B cell (primary cell): ENCODE measurements around the gene SLC39A11. TPM values are rescaled to one million over a fixed set of nuclear protein-coding genes. Genes with fewer than 3 reads are reported as not detected.

Experiments used
- ATAC-seq: fragments of 200-7000 bp; cut with Tn5 transposase; one replicate; pipeline ENCODE4 v1.10.0; 2021; ENCODE audit warnings: low read depth, mild to moderate bottlenecking, moderate number of reproducible peaks, moderate library complexity
- CTCF ChIA-PET: fragments of 350-600 bp; sonication (Branson Sonifier 250); formaldehyde crosslinking; loops from one replicate; lab custom pipeline; 2021; ENCODE audit warnings: antibody characterized with exemption, inconsistent platforms; lab: Charles Lee
- POLR2A ChIA-PET: fragments of 350-600 bp; sonication (Branson Sonifier 250); formaldehyde crosslinking; loops from one replicate; lab custom pipeline; 2021; ENCODE audit warnings: antibody characterized with exemption; lab: Charles Lee
- DNase-seq: peaks from one replicate; pipeline ENCODE4 v3.0.0; 2013
- H2AFZ ChIP-seq: 2 replicates; pipeline ENCODE4 v1.6.1; 2012; ENCODE audit warnings: mild to moderate bottlenecking, low read depth, low read length; ENCODE audit not compliant: insufficient read depth, poor library complexity, severe bottlenecking
- H3K27ac ChIP-seq, 2 donors: 1 replicate in 1 of 2; 2 replicates in 1 of 2; pipeline ENCODE4 v1.5.1; 2012 to 2013; ENCODE audit warnings: low read length in 2 of 2, mild to moderate bottlenecking in 2 of 2, moderate library complexity in 1 of 2
- H3K27me3 ChIP-seq, 4 experiments: fragments of 200-600 bp in 1 of 4; sonication (generic) in 1 of 4; replicated peaks in 1 of 4; 1 replicate in 2 of 4; 2 replicates in 2 of 4; pipeline versions ENCODE4 v1.6.1 to v1.7.0; 2013 to 2016; ENCODE audit warnings: low read length in 3 of 4, mild to moderate bottlenecking in 2 of 4, mixed read lengths in 1 of 4, moderate library complexity in 1 of 4; ENCODE audit not compliant: insufficient read depth in 4 of 4, control insufficient read depth in 3 of 4; ENCODE audit errors: control extremely low read depth in 1 of 4
- H3K36me3 ChIP-seq, 2 experiments: replicated peaks in 1 of 2; 1 replicate in 1 of 2; 2 replicates in 1 of 2; pipeline versions ENCODE4 v1.6.1 to v1.7.1; 2013; ENCODE audit warnings: low read length in 1 of 2; ENCODE audit not compliant: insufficient read depth in 2 of 2, control insufficient read depth in 1 of 2; ENCODE audit errors: control extremely low read depth in 1 of 2, extremely low read depth in 1 of 2
- H3K4me1 ChIP-seq, 2 donors: fragments of 200-600 bp in 1 of 2; sonication (generic) in 1 of 2; 1 replicate in 1 of 2; 2 replicates in 1 of 2; pipeline versions ENCODE4 v1.5.1 to v1.6.1; 2013 to 2017; ENCODE audit warnings: low read length in 2 of 2; ENCODE audit not compliant: control insufficient read depth in 2 of 2, insufficient read depth in 2 of 2
- H3K4me2 ChIP-seq: replicated peaks from 2 replicates; pipeline ENCODE3; 2012; ENCODE audit warnings: mild to moderate bottlenecking, low read depth, low read length; ENCODE audit not compliant: poor library complexity, severe bottlenecking
- H3K4me3 ChIP-seq, 5 experiments: fragments of 200-600 bp in 1 of 5; sonication (generic) in 1 of 5; 1 replicate in 3 of 5; 2 replicates in 2 of 5; pipeline versions ENCODE4 v1.5.1 to v1.7.0; 2011 to 2016; ENCODE audit warnings: low read length in 4 of 5, mild to moderate bottlenecking in 4 of 5, low read depth in 2 of 5, control low read depth in 1 of 5, moderate library complexity in 1 of 5; ENCODE audit not compliant: insufficient read depth in 1 of 5; ENCODE audit errors: control extremely low read depth in 1 of 5, extremely low read depth in 1 of 5
- H3K79me2 ChIP-seq: fragments of 200-600 bp; sonication (generic); one replicate; pipeline ENCODE4 v1.6.0; 2016; ENCODE audit warnings: low read length; ENCODE audit not compliant: control insufficient read depth, insufficient read depth
- H3K9ac ChIP-seq: fragments of 200-600 bp; sonication (generic); 2 replicates; pipeline ENCODE4 v1.6.1; 2017; ENCODE audit warnings: mild to moderate bottlenecking, low read length, moderate library complexity
- H3K9me3 ChIP-seq, 3 donors: one replicate each; pipeline versions ENCODE4 v1.6.1 to v1.7.1; 2013; ENCODE audit warnings: low read length in 2 of 3; ENCODE audit not compliant: control insufficient read depth in 2 of 3, insufficient read depth in 1 of 3; ENCODE audit errors: control extremely low read depth in 1 of 3
- H4K20me1 ChIP-seq: 2 replicates; pipeline ENCODE4 v1.6.0; 2012; ENCODE audit warnings: mild to moderate bottlenecking, low read length; ENCODE audit not compliant: insufficient read depth, control insufficient read depth, poor library complexity, severe bottlenecking
- H3K27ac Mint-ChIP-seq: one replicate; pipeline ENCODE4 v1.8.0; 2021; ENCODE audit warnings: mixed read lengths
- H3K27me3 Mint-ChIP-seq: one replicate; pipeline ENCODE4 v1.8.0; 2021; ENCODE audit warnings: mixed read lengths
- H3K4me1 Mint-ChIP-seq: one replicate; pipeline ENCODE4 v1.8.0; 2021; ENCODE audit warnings: mixed read lengths
- H3K4me3 Mint-ChIP-seq: one replicate; pipeline ENCODE4 v1.8.0; 2021; ENCODE audit warnings: mixed read lengths
- H3K9me3 Mint-ChIP-seq: one replicate; pipeline ENCODE4 v1.8.0; 2022; ENCODE audit warnings: mixed read lengths; ENCODE audit not compliant: insufficient read depth
- CTCF ChIP-seq: fragments of 200-600 bp; IDR thresholded peaks from one replicate; pipeline ENCODE4 v1.8.0; 2022; ENCODE audit warnings: antibody characterized with exemption, mild to moderate bottlenecking
- EZH2 ChIP-seq: IDR thresholded peaks from 2 replicates; pipeline ENCODE4 v1.6.1; 2012; ENCODE audit warnings: borderline replicate concordance, low read depth, mild to moderate bottlenecking, moderate library complexity, low read length; ENCODE audit not compliant: insufficient read depth, poor library complexity, severe bottlenecking
- WGBS: methylation state at CpG from one replicate; pipeline ENCODE4 v1.1.5; 2013; ENCODE audit warnings: missing lambda C conversion rate; ENCODE audit not compliant: insufficient coverage; 5-methylcytosine and 5-hydroxymethylcytosine counted together
- intact Hi-C: fragments of 100-400 bp; cut with micrococcal nuclease; formaldehyde crosslinking; loops from one replicate; pipeline ENCODE4 v1.10.0; 2022
- polyA plus RNA-seq: library from polyadenylated mRNA; depleted of rRNA; stranded (reverse); fragments of >200 nt; gene quantifications from 2 replicates; pipeline ENCODE4 v1.2.3, GENCODE V29; 2012
- total RNA-seq, 2 donors: library from RNA; stranded (reverse); fragments of 120-200 nt in 1 of 2; gene quantifications; 1 replicate in 1 of 2; 2 replicates in 1 of 2; pipeline versions ENCODE4 v1.2.3 to v1.2.4, GENCODE V29; 2013 to 2022

The SLC39A11 gene
- total and polyA plus RNA-seq, 2 donors (not counting 1 experiment from before 2014, with no cell fraction given): 6.9 to 39.6 TPM

GRCh38 chr17:72942579-72942978, 149.9 kb downstream of the SLC39A11 start:
- no peaks in the 10 kb centered on the region for H3K9me3 ChIP-seq
- no peaks in the 10 kb centered on the region for H4K20me1 ChIP-seq
- no peak for TF ChIP-seq EZH2
- TF ChIP-seq CTCF: no peak
- H3K36me3 ChIP-seq: peaks cover 3 to 12% of the 10 kb centered on the region in 2 experiments
- WGBS: 94% methylated on average over 4 of the region's 6 CpGs
- Mint-ChIP-seq H3K4me3 (no peak overlapping the region), H3K27ac (no peak overlapping the region), H3K27me3 (no peaks in the 10 kb centered on the region), H3K4me1 (no peaks in the 10 kb centered on the region), H3K9me3 (no peaks in the 10 kb centered on the region)
- no peak overlapping the region for H3K27ac ChIP-seq
- no peak overlapping the region for H3K4me2 ChIP-seq
- H3K4me1 ChIP-seq: no peaks in the 10 kb centered on the region
- DNase-seq: no peak
- H3K27me3 ChIP-seq: no peaks in the 10 kb centered on the region
- ChIA-PET POLR2A (no interaction called here), CTCF (no interaction called here)
- intact Hi-C loops: no loop called here
- no peak overlapping the region for H3K9ac ChIP-seq
- no peaks in the 10 kb centered on the region for H3K79me2 ChIP-seq
- H2AFZ ChIP-seq: no peak overlapping the region
- no peak overlapping the region for H3K4me3 ChIP-seq
- ATAC-seq: no peak

GRCh38 chr17:72940496-72940895, 152.0 kb downstream of the SLC39A11 start:
- H3K79me2 ChIP-seq: no peaks in the 10 kb centered on the region
- H3K27me3 ChIP-seq: no peaks in the 10 kb centered on the region
- H3K27ac ChIP-seq: no peak overlapping the region
- H3K4me3 Mint-ChIP-seq: no peak overlapping the region
- no peak overlapping the region for H3K27ac Mint-ChIP-seq
- H3K9me3 ChIP-seq: no peaks in the 10 kb centered on the region
- H3K9me3 Mint-ChIP-seq: no peaks in the 10 kb centered on the region
- peaks cover 2 to 3% of the 10 kb centered on the region in 2 experiments for H3K36me3 ChIP-seq
- no peak for TF ChIP-seq CTCF
- intact Hi-C loops: no loop called here
- H3K9ac ChIP-seq: no peak overlapping the region
- H4K20me1 ChIP-seq: no peaks in the 10 kb centered on the region
- ATAC-seq (no peak), DNase-seq (no peak)
- WGBS: 100% methylated on average over 10 of the region's 11 CpGs
- no peaks in the 10 kb centered on the region for H3K27me3 Mint-ChIP-seq
- ChIA-PET CTCF (no interaction called here), POLR2A (no interaction called here)
- no peak overlapping the region for H2AFZ ChIP-seq
- no peak overlapping the region for H3K4me2 ChIP-seq
- H3K4me1 ChIP-seq: no peaks in the 10 kb centered on the region
- no peak overlapping the region for H3K4me3 ChIP-seq
- no peaks in the 10 kb centered on the region for H3K4me1 Mint-ChIP-seq
